Measurements from ENCODE around the gene GRIFIN. TPM values are rescaled to one million over a fixed set of nuclear protein-coding genes. Genes with fewer than 3 reads are reported as not detected.
A peak's percentile ranks its signal among the peaks of the same experiment; 100 is the strongest.

Gene GRIFIN, protein sequence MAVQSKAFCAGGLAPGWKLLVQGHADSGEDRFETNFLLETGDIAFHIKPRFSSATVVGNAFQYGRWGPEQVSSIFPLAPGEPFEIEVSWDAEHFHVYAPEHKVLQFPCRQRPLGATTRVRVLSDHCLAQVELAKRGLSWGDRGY
- total RNA-seq (not detected), polyA plus RNA-seq (not detected)

DNA sequence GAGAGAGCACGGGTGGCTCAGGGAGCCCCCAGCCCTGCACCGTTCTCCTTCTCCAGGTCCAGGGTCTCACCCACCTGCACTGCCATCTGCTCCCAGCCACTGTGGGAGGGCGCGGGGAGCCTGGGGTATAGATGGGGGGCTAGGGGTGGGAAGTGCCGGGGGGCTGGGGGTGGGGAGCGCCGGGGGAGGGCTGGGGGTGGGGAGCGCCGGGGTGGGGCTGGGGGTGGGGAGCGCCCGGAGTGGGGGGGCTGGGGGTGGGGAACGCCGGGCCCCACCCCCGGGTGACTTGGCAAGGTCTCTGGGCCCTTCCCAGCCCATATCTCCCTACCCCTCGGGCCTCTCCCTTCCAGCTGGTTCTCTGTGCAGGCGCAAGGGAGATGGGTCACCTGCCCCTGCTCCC lies at the start of gene GRIFIN:
TSS of gene GRIFIN (minus strand) at position 101 of the 400 bp plus-strand sequence. CDS start at position 86, 15 bp downstream.
- Mint-ChIP-seq H3K27me3 (no peaks in the 10 kb centered on the region), H3K4me1 (peaks cover 0 to 14% (median 0%) of the 10 kb centered on the region in 4 donors), H3K36me3 (no peaks in the 10 kb centered on the region), H3K9me3 (no peaks in the 10 kb centered on the region), H3K4me3 (no peak within 1 kb of the TSS), H3K27ac (no peak within 1 kb of the TSS)
- Histone ChIP-seq H3K36me3 (ENCODE audit: control insufficient read depth, insufficient read depth, low read length) (no peaks in the 10 kb centered on the region), H3K27ac (ENCODE audit: insufficient read depth, low read length, poor library complexity, severe bottlenecking) (no peak within 1 kb of the TSS), H3K9me3 (ENCODE audit: control insufficient read depth in 2 of 2, low read length in 2 of 2) (no peaks in the 10 kb centered on the region), H3K4me1 (ENCODE audit: control insufficient read depth, insufficient read depth, low read length, poor library complexity, severe bottlenecking) (peaks cover 12% of the 10 kb centered on the region), H3K27me3 (ENCODE audit: control insufficient read depth, insufficient read depth, low read length) (no peaks in the 10 kb centered on the region), H3K4me3 (ENCODE audit: low read depth, low read length) (no peak within 1 kb of the TSS)
- ATAC-seq (ENCODE audit: low read depth in 2 of 2) (no peak), DNase-seq (no peak)

DNA sequence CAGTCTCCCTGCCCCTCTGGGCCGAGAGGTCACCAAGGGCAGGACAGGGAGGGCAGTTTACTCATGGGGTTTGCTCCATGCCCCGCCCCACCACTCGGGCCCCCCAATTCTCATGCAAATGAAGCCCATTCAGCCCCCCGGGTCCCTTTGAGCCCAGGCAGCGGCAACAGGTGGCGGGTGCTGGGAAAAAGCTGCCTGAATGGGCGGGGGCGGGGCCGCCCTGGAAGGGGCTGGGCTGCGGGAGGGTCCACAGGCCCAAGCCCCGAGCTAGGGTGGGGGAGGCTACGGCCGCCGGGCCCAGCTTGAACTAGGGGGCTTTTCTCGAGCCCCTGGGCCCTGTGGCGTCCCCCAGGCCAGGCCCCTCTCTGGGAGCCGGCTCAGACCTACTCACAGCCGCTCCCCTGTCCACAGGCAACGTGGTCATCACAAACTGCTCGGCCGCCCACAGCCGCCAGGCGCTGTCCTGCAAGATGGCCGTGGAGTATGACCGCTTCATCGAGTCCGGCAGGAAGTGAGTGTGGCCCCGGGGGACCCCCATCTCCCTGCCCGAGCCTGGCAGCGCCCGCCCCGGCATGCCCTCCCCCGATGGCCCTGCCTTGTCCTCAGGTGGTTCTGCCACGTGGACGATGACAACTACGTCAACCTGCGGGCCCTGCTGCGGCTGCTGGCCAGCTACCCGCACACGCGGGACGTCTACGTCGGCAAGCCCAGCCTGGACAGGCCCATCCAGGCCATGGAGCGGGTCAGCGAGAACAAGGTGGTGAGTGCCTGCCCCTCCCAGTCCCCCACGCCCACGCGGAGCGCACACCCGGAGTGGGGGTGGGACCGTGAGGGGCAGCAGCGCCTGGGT lies 48.8 kb upstream of the GRIFIN start:
- Histone ChIP-seq H3K9me3 (ENCODE audit: control insufficient read depth in 2 of 2, low read length in 2 of 2) (no peaks in the 10 kb centered on the region), H3K4me3 (ENCODE audit: low read depth, low read length) (no peak overlapping the region), H3K27ac (ENCODE audit: insufficient read depth, low read length, poor library complexity, severe bottlenecking) (peak overlapping the region; percentile 83), H3K27me3 (ENCODE audit: control insufficient read depth, insufficient read depth, low read length) (no peaks in the 10 kb centered on the region), H3K36me3 (ENCODE audit: control insufficient read depth, insufficient read depth, low read length) (peaks cover 46% of the 10 kb centered on the region), H3K4me1 (ENCODE audit: control insufficient read depth, insufficient read depth, low read length, poor library complexity, severe bottlenecking) (peaks cover 89% of the 10 kb centered on the region)
- Mint-ChIP-seq H3K27me3 (peaks cover 4% of the 10 kb centered on the region), H3K4me1 (peaks cover 10 to 69% (median 26%) of the 10 kb centered on the region in 4 donors), H3K9me3 (peaks cover 0 to 1% (median 0%) of the 10 kb centered on the region in 7 donors), H3K4me3 (peak overlapping the region in 2 of 4 donors; percentile 7 to 100), H3K27ac (no peak overlapping the region), H3K36me3 (peaks cover 27% of the 10 kb centered on the region)
- DNase-seq = no peak
- no peak for ATAC-seq (ENCODE audit: low read depth in 2 of 2)

DNA sequence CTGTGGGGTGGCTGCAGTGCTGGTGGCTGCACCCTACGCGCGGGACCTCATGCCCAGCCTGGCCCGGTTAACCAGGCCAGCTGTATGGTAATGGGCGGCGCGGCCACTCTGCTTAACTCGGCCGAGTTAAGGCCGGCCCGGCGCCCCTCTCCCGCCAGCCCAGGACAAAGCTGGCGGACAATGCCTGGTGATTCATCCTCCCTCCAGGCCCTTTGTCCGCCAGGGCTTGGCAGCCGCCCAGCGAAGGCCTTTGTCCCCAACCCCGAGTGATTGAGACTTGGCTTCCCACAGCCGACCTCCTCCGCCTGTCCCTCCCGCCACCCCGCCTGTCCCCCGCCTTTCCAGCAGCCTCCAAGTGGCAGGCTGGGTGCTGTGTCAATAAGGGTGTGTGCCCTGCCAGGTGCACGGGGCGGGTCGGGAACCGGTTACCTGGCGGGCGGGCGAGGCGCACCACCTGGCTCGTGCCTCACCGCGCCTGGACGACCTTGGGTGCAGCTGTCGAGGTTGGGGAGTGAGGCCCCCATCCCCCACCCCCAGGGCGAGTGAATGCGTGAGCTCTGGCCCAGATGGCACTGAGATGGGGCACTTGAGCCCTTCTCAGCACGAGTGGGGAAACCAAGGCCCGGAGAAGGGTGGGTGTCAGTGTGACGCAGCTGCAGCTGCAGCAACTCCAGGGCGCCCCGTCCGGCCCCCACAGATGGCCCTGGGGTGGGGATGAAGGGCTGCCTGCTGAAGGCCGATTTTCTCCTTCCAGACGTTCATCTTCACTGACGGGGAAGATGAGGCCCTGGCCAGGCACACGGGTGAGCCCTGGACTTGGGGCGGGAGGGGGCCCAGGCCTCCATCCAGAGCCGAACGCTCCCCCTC lies 48.0 kb upstream of the GRIFIN start:
- DNase-seq (peak in 1 of 3 donors; percentile 42), ATAC-seq (ENCODE audit: low read depth in 2 of 2) (no peak)
- Histone ChIP-seq H3K27ac (ENCODE audit: insufficient read depth, low read length, poor library complexity, severe bottlenecking) (peak overlapping the region; percentile 83), H3K4me1 (ENCODE audit: control insufficient read depth, insufficient read depth, low read length, poor library complexity, severe bottlenecking) (peaks cover 82% of the 10 kb centered on the region), H3K4me3 (ENCODE audit: low read depth, low read length) (no peak overlapping the region), H3K9me3 (ENCODE audit: control insufficient read depth in 2 of 2, low read length in 2 of 2) (no peaks in the 10 kb centered on the region), H3K27me3 (ENCODE audit: control insufficient read depth, insufficient read depth, low read length) (no peaks in the 10 kb centered on the region), H3K36me3 (ENCODE audit: control insufficient read depth, insufficient read depth, low read length) (peaks cover 46% of the 10 kb centered on the region)
- Mint-ChIP-seq H3K9me3 (peaks cover 0 to 1% (median 0%) of the 10 kb centered on the region in 7 donors), H3K4me1 (peaks cover 10 to 61% (median 24%) of the 10 kb centered on the region in 4 donors), H3K4me3 (peak overlapping the region; percentile 65 to 100 (median 74)), H3K36me3 (peaks cover 27% of the 10 kb centered on the region), H3K27me3 (peaks cover 4% of the 10 kb centered on the region), H3K27ac (peak overlapping the region in 1 of 3 donors; percentile 43)

DNA sequence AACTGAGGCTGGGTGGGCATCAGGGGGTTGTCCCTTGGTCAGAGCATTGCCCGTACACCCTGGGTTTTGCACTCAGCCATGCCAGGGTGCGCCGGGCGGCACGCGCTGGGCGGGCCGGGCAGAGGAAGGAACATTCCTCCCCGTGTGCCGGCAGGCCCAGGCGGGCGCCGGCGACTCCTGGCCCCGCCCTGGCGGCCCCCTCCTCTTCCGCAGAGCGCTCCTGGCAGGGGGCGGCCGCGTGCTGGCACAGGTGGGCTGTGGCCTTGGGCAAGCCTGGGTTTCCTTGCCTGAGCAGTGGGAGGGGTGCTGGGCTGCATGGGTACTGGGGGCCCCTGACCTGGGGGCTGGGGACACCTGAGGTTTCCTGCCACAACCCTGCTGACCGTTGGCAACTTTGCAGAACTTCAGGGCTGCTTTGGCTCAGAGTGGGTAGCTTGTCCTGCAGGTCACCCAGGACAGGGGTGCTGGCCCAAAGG lies 47.3 kb upstream of the GRIFIN start:
- ATAC-seq (ENCODE audit: low read depth in 2 of 2) (no peak), DNase-seq (peak in 1 of 3 donors; percentile 21)
- H3K4me1 ChIP-seq (ENCODE audit: control insufficient read depth, insufficient read depth, low read length, poor library complexity, severe bottlenecking) = peaks cover 82% of the 10 kb centered on the region
- peak overlapping the region; percentile 83 for H3K27ac ChIP-seq (ENCODE audit: insufficient read depth, low read length, poor library complexity, severe bottlenecking)
- peaks cover 44% of the 10 kb centered on the region for H3K36me3 ChIP-seq (ENCODE audit: control insufficient read depth, insufficient read depth, low read length)
- H3K27me3 Mint-ChIP-seq = peaks cover 4% of the 10 kb centered on the region
- H3K9me3 ChIP-seq (ENCODE audit: control insufficient read depth in 2 of 2, low read length in 2 of 2) = no peaks in the 10 kb centered on the region
- H3K4me3 Mint-ChIP-seq = peak overlapping the region; percentile 93 to 100 (median 98)
- H3K36me3 Mint-ChIP-seq = peaks cover 27% of the 10 kb centered on the region
- H3K9me3 Mint-ChIP-seq = peaks cover 0 to 1% (median 0%) of the 10 kb centered on the region in 7 donors
- peak overlapping the region in 2 of 3 donors; percentile 89 to 97 for H3K27ac Mint-ChIP-seq
- H3K4me1 Mint-ChIP-seq = peaks cover 10 to 55% (median 23%) of the 10 kb centered on the region in 4 donors
- H3K4me3 ChIP-seq (ENCODE audit: low read depth, low read length) = peak overlapping the region; percentile 90
- no peaks in the 10 kb centered on the region for H3K27me3 ChIP-seq (ENCODE audit: control insufficient read depth, insufficient read depth, low read length)

DNA sequence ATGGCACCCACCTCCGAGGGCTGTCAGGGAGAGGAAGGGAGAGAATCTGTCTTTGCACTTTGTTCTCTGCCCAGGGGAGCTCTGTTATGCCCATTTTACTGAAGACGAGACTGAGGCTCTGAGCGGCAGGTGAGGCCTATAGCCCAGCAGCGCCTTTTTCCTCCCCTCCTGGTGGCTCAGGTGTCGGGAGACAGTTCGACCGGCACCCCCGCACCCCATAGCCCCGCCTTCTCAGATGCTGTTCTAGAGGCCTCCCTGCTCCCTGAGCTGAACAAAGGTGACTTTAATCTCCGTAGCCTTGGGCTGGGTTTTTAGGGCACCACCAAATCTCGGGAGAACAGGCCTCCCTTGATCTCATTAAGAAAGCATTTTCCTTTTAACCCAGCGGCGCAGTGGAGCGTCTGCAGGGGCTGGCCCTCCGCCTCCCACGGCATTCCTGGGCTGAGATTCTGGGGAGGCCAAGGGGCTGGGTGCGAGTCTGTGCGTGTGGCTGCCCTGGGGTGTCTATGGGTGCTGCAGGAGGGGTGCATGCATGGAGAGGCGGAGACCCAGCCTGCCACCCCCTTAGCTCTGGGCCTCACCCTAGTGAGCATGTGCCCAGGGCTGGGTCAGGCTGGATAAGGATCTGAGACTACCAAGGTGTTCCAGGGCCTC lies 46.7 kb upstream of the GRIFIN start:
- Mint-ChIP-seq H3K4me3 (peak overlapping the region; percentile 93 to 100 (median 98)), H3K27me3 (peaks cover 4% of the 10 kb centered on the region), H3K9me3 (peaks cover 0 to 1% (median 0%) of the 10 kb centered on the region in 7 donors), H3K36me3 (peaks cover 22% of the 10 kb centered on the region), H3K27ac (peak overlapping the region; percentile 71 to 97 (median 89)), H3K4me1 (peaks cover 5 to 55% (median 20%) of the 10 kb centered on the region in 4 donors)
- H3K4me3 ChIP-seq (ENCODE audit: low read depth, low read length) = peak overlapping the region; percentile 90
- DNase-seq (peak in 2 of 3 donors; percentile 35 to 59), ATAC-seq (ENCODE audit: low read depth in 2 of 2) (no peak)
- H3K36me3 ChIP-seq (ENCODE audit: control insufficient read depth, insufficient read depth, low read length) = peaks cover 41% of the 10 kb centered on the region
- H3K4me1 ChIP-seq (ENCODE audit: control insufficient read depth, insufficient read depth, low read length, poor library complexity, severe bottlenecking) = peaks cover 82% of the 10 kb centered on the region
- H3K27me3 ChIP-seq (ENCODE audit: control insufficient read depth, insufficient read depth, low read length) = no peaks in the 10 kb centered on the region
- H3K9me3 ChIP-seq (ENCODE audit: control insufficient read depth in 2 of 2, low read length in 2 of 2) = no peaks in the 10 kb centered on the region
- H3K27ac ChIP-seq (ENCODE audit: insufficient read depth, low read length, poor library complexity, severe bottlenecking) = peak overlapping the region; percentile 83

DNA sequence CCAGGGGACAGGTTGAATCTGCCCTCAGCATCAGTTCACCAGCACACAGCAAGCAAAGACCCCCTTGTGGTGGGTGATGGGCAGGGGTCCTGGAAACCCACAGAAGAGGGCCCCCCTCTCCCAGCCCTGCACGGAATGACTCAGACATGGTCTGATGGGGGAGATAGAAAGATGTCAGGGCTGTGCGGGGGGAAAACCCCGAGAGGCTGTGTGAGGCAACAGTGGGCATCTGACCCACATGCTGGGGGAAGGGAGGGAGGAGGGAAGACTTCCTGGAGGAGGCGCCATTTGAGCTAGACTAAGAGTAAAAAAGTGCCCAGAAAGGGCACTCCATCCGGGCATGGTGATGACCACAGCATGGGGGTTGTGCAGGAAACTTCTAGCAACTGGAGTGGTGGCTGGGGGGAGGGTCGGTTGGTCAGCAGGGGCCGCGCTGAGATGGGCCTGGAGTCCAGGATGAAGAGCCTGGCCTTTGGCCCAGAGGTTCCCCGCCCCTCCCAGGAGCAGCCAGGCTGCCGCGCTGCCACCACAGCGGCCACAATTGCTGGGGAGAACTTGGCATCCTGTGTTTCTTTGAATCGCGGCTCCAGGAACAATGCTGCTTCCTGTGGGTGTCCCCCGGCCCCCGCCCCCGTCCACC lies 45.9 kb upstream of the GRIFIN start:
- no peaks in the 10 kb centered on the region for H3K9me3 ChIP-seq (ENCODE audit: control insufficient read depth in 2 of 2, low read length in 2 of 2)
- Mint-ChIP-seq H3K27ac (peak overlapping the region; percentile 89 to 97 (median 89)), H3K4me1 (peaks cover 0 to 55% (median 15%) of the 10 kb centered on the region in 4 donors), H3K4me3 (peak overlapping the region; percentile 93 to 100 (median 98)), H3K9me3 (peaks cover 0 to 1% (median 0%) of the 10 kb centered on the region in 7 donors), H3K27me3 (no peaks in the 10 kb centered on the region), H3K36me3 (peaks cover 18% of the 10 kb centered on the region)
- H3K4me3 ChIP-seq (ENCODE audit: low read depth, low read length) = peak overlapping the region; percentile 90
- H3K27me3 ChIP-seq (ENCODE audit: control insufficient read depth, insufficient read depth, low read length) = no peaks in the 10 kb centered on the region
- peak; percentile 30 to 40 for ATAC-seq (ENCODE audit: low read depth in 2 of 2)
- DNase-seq = peak; percentile 43 to 88 (median 65)
- H3K4me1 ChIP-seq (ENCODE audit: control insufficient read depth, insufficient read depth, low read length, poor library complexity, severe bottlenecking) = peaks cover 80% of the 10 kb centered on the region
- H3K27ac ChIP-seq (ENCODE audit: insufficient read depth, low read length, poor library complexity, severe bottlenecking) = peak overlapping the region; percentile 83
- peaks cover 34% of the 10 kb centered on the region for H3K36me3 ChIP-seq (ENCODE audit: control insufficient read depth, insufficient read depth, low read length)
